Panc1 (cell line): ENCODE results near the gene TTC16. TPM values are rescaled to one million over a fixed set of nuclear protein-coding genes. Genes with fewer than 3 reads are reported as not detected.

Experiments
- ATAC-seq: fragments of 200-7000 bp; cut with Tn5 transposase; 2 replicates; pipeline ENCODE4 v1.9.1; 2020; ENCODE audit warnings: mild to moderate bottlenecking, moderate library complexity
- BruUV-seq: library from RNA; stranded (reverse); fragments of 400-500 nt; replicated peaks from 2 replicates; lab custom pipeline; 2021; lab: Mats Ljungman, UMichigan
- CTCF ChIA-PET: fragments of 300-600 bp; sonication (Branson Sonifier 250); formaldehyde crosslinking; loops from one replicate; lab custom pipeline; 2022; ENCODE audit warnings: antibody characterized with exemption; lab: Charles Lee
- POLR2A ChIA-PET: fragments of 300-600 bp; sonication (Branson Sonifier 250); formaldehyde crosslinking; loops from one replicate; lab custom pipeline; 2022; ENCODE audit warnings: antibody characterized with exemption; lab: Charles Lee
- DNase-seq: peaks from one replicate; pipeline ENCODE4 v3.0.0-alpha.2; 2010; ENCODE audit warnings: low read depth, low spot score
- H3K27ac ChIP-seq: 2 replicates; pipeline ENCODE4 v1.5.1; 2011; ENCODE audit warnings: mild to moderate bottlenecking, low read length, inconsistent platforms
- H3K27me3 ChIP-seq: fragments of 200-500 bp; sonication (Bioruptor generic); 2 replicates; pipeline ENCODE4 v1.6.0; 2014; ENCODE audit warnings: low read length, inconsistent platforms; ENCODE audit not compliant: control insufficient read depth, insufficient read depth
- H3K36me3 ChIP-seq: fragments of 200-500 bp; sonication (Bioruptor generic); 2 replicates; pipeline ENCODE4 v1.5.1; 2014; ENCODE audit warnings: inconsistent platforms, mild to moderate bottlenecking, low read length, moderate library complexity; ENCODE audit not compliant: control insufficient read depth, insufficient read depth
- H3K4me1 ChIP-seq: 2 replicates; pipeline ENCODE4 v1.5.1; 2011; ENCODE audit warnings: inconsistent platforms, mild to moderate bottlenecking, low read length, moderate library complexity; ENCODE audit not compliant: control insufficient read depth, insufficient read depth
- H3K4me3 ChIP-seq, 2 experiments: 2 replicates each; pipeline ENCODE4 v1.5.1; 2011 to 2012; ENCODE audit warnings: low read depth in 2 of 2, low read length in 2 of 2, mild to moderate bottlenecking in 2 of 2, inconsistent platforms in 1 of 2, moderate library complexity in 1 of 2
- H3K9me3 ChIP-seq: fragments of 200-500 bp; sonication (Bioruptor generic); 2 replicates; pipeline ENCODE4 v1.5.1; 2014; ENCODE audit warnings: low read depth, mild to moderate bottlenecking, inconsistent platforms, low read length, moderate library complexity; ENCODE audit not compliant: control insufficient read depth, insufficient read depth
- POLR2AphosphoS5 ChIP-seq: IDR thresholded peaks from 2 replicates; pipeline ENCODE4 v1.6.1; 2012; ENCODE audit warnings: mild to moderate bottlenecking, low read depth, low read length, moderate library complexity
- SIN3A ChIP-seq: IDR thresholded peaks from 2 replicates; pipeline ENCODE4 v1.6.1; 2012; ENCODE audit warnings: low read depth, mild to moderate bottlenecking, low read length, moderate library complexity, borderline replicate concordance; ENCODE audit not compliant: insufficient read depth
- TCF7L2 ChIP-seq: IDR thresholded peaks from 2 replicates; pipeline ENCODE4 v1.6.1; 2011; ENCODE audit warnings: mild to moderate bottlenecking, low read depth, low read length, inconsistent platforms
- in situ Hi-C: cut with HindIII; loops from 2 replicates; pipeline ENCODE4 v1.10.0; 2016; ENCODE audit warnings: low sequenced_read_pairs, low pct_unique_long_range_greater_than_20kb
- intact Hi-C: fragments of 100-400 bp; cut with micrococcal nuclease; formaldehyde crosslinking; loops from one replicate; pipeline ENCODE4 v1.10.0; 2022; ENCODE audit not compliant: unreplicated experiment
- total RNA-seq: library from RNA; stranded (reverse); gene quantifications from one replicate; pipeline ENCODE4 v1.2.1, GENCODE V29; 2021; ENCODE audit not compliant: unreplicated experiment
- TF ChIP-seq, protein P1 (sequence below), 2 experiments: IDR thresholded peaks; 2 replicates each; pipeline ENCODE4 v1.6.1; 2011 to 2012; ENCODE audit warnings: low read depth in 2 of 2, control low read depth in 1 of 2, low read length in 1 of 2, mild to moderate bottlenecking in 1 of 2, moderate library complexity in 1 of 2; ENCODE audit not compliant: insufficient read depth in 1 of 2
- TF ChIP-seq, protein P2 (sequence below): fragments of 450-650 bp; IDR thresholded peaks from 2 replicates; pipeline ENCODE4 v1.5.1; 2017; ENCODE audit warnings: mild to moderate bottlenecking

Gene TTC16
- total RNA-seq, 1 experiment from 2014 or later: 0.05 TPM

DNA sequence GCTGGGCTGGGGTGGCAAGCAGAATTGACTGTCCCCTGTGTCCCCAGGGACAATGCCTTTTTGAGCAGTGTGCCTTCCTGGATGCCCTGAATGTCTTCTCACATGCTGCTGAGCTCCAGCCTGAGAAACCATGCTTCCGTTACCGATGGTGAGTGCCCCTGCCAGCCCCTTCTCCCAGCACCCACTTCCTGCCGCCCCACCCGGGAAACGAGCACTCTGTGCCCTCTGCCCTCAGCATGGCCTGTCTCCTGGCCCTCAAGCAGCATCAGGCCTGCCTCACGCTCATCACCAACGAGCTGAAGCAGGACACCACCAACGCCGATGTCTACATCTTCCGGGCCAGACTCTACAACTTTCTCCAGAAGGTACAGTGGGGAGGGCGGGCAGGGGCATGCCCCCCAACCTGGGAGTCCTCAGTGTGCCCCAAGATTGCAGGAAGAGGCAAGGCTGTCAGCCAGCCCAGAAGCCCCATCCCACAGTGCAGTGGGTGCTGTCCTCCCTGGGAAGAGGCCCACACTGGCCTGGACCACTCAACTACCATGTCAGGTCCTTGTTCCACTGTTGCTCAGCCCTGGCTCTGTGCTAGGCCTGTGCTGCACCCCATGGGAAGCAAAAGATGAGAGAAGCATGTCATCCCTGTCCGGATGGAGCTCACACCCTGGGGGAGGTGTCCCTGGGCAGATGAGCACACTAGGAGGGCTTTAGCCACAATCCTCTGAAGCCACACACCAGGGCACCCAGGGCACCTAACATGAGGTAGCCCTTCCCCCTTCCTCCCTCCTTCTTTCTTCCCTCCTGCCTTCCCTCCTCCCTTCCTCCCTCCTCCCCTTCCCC is 4.4 kb downstream of the TTC16 start:
- ChIA-PET CTCF (interaction anchor here (1.1 kb wide), 1 partner anchor 141 kb away, joined by 3 read pairs; no protein-coding TSS in a partner anchor), POLR2A (interaction anchor here (0.6 kb wide), 1 partner anchor 327 kb away, joined by 5 read pairs; no protein-coding TSS in a partner anchor)
- H3K9me3 ChIP-seq: no peaks in the 10 kb centered on the region
- ATAC-seq: no peak
- no peaks in the 10 kb centered on the region; the same call in 1 of the 2 replicates for H3K36me3 ChIP-seq
- intact Hi-C loops (no loop called here), in situ Hi-C loops (no loop called here)
- no peak for DNase-seq
- H3K4me3 ChIP-seq: no peak overlapping the region
- peaks cover 3% of the 10 kb centered on the region; the same call in 1 of the 2 replicates for H3K4me1 ChIP-seq
- H3K27me3 ChIP-seq: no peaks in the 10 kb centered on the region
- H3K27ac ChIP-seq: no peak overlapping the region
- no TSS peak for BruUV-seq
- TF ChIP-seq, protein P1, sequence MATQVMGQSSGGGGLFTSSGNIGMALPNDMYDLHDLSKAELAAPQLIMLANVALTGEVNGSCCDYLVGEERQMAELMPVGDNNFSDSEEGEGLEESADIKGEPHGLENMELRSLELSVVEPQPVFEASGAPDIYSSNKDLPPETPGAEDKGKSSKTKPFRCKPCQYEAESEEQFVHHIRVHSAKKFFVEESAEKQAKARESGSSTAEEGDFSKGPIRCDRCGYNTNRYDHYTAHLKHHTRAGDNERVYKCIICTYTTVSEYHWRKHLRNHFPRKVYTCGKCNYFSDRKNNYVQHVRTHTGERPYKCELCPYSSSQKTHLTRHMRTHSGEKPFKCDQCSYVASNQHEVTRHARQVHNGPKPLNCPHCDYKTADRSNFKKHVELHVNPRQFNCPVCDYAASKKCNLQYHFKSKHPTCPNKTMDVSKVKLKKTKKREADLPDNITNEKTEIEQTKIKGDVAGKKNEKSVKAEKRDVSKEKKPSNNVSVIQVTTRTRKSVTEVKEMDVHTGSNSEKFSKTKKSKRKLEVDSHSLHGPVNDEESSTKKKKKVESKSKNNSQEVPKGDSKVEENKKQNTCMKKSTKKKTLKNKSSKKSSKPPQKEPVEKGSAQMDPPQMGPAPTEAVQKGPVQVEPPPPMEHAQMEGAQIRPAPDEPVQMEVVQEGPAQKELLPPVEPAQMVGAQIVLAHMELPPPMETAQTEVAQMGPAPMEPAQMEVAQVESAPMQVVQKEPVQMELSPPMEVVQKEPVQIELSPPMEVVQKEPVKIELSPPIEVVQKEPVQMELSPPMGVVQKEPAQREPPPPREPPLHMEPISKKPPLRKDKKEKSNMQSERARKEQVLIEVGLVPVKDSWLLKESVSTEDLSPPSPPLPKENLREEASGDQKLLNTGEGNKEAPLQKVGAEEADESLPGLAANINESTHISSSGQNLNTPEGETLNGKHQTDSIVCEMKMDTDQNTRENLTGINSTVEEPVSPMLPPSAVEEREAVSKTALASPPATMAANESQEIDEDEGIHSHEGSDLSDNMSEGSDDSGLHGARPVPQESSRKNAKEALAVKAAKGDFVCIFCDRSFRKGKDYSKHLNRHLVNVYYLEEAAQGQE (IDR thresholded peaks at IDR 0.05; ENCODE audit: insufficient read depth in 1 of 2, low read depth in 2 of 2, low read length in 1 of 2): no peak
- TF ChIP-seq SIN3A (no peak), TCF7L2 (no peak), POLR2AphosphoS5 (no peak)
- TF ChIP-seq, protein P2, sequence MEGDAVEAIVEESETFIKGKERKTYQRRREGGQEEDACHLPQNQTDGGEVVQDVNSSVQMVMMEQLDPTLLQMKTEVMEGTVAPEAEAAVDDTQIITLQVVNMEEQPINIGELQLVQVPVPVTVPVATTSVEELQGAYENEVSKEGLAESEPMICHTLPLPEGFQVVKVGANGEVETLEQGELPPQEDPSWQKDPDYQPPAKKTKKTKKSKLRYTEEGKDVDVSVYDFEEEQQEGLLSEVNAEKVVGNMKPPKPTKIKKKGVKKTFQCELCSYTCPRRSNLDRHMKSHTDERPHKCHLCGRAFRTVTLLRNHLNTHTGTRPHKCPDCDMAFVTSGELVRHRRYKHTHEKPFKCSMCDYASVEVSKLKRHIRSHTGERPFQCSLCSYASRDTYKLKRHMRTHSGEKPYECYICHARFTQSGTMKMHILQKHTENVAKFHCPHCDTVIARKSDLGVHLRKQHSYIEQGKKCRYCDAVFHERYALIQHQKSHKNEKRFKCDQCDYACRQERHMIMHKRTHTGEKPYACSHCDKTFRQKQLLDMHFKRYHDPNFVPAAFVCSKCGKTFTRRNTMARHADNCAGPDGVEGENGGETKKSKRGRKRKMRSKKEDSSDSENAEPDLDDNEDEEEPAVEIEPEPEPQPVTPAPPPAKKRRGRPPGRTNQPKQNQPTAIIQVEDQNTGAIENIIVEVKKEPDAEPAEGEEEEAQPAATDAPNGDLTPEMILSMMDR: no peak

DNA sequence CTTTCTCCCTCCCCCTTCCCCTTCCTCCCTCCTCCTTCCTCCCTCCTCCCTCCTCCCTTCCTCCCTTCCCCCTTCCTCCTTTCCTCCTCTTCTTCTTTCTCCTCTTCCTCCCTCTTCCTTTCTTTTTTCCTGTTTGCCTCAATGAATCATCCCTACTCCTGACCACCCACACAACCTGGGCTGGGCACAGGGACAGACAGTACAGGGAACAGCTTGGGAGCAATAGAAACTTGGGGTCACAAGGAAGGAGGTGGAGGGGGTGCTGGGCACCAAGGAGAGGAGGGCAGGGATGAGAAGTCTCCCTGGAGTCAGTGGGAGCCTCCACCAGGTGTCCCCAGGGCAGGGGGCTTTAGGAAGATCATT is 5.0 kb downstream of the TTC16 start:
- in situ Hi-C loops: no loop called here
- no peaks in the 10 kb centered on the region for H3K27me3 ChIP-seq
- H3K27ac ChIP-seq: no peak overlapping the region
- H3K4me1 ChIP-seq: peaks cover 3% of the 10 kb centered on the region; the same call in 1 of the 2 replicates
- no TSS peak for BruUV-seq
- TF ChIP-seq TCF7L2 (no peak), SIN3A (no peak)
- TF ChIP-seq, protein P1 (IDR thresholded peaks at IDR 0.05; ENCODE audit: insufficient read depth in 1 of 2, low read depth in 2 of 2, low read length in 1 of 2): no peak
- intact Hi-C loops: no loop called here
- ATAC-seq (no peak), DNase-seq (no peak)
- no peaks in the 10 kb centered on the region for H3K36me3 ChIP-seq
- CTCF ChIA-PET: interaction anchor here (0.6 kb wide), 1 partner anchor 41 kb away, joined by 3 read pairs; no protein-coding TSS in a partner anchor
- no peaks in the 10 kb centered on the region for H3K9me3 ChIP-seq
- no peak overlapping the region for H3K4me3 ChIP-seq
- POLR2A ChIA-PET: no interaction called here
